Mucosa of stomach (tissue), 1 donor: Measurements from ENCODE around the gene NPAS3.

Experiments used
- H3K27me3 ChIP-seq: one replicate; pipeline ENCODE4 v1.7.0; 2013; ENCODE audit warnings: mild to moderate bottlenecking, low read length; ENCODE audit not compliant: control insufficient read depth, insufficient read depth
- H3K36me3 ChIP-seq: one replicate; pipeline ENCODE4 v1.7.0; 2013; ENCODE audit warnings: low read length; ENCODE audit not compliant: control insufficient read depth, insufficient read depth
- H3K4me1 ChIP-seq: one replicate; pipeline ENCODE4 v1.7.0; 2013; ENCODE audit warnings: mild to moderate bottlenecking, low read length; ENCODE audit not compliant: control insufficient read depth, insufficient read depth
- H3K4me3 ChIP-seq: one replicate; pipeline ENCODE4 v1.7.0; 2013; ENCODE audit warnings: low read length
- H3K9ac ChIP-seq: one replicate; pipeline ENCODE4 v1.7.0; 2013; ENCODE audit warnings: mild to moderate bottlenecking, low read length, moderate library complexity
- H3K9me3 ChIP-seq: one replicate; pipeline ENCODE4 v1.7.0; 2013; ENCODE audit warnings: mild to moderate bottlenecking, low read length, moderate library complexity; ENCODE audit not compliant: control insufficient read depth
- donor health status: Pancreatic carcinoma.

Gene NPAS3

GRCh38 chr14:32947792-32948191 lies 9.1 kb downstream of the NPAS3 start:
- H3K36me3 ChIP-seq: no peaks in the 10 kb centered on the region
- no peak overlapping the region for H3K9ac ChIP-seq
- H3K4me3 ChIP-seq: no peak overlapping the region
- H3K9me3 ChIP-seq: no peaks in the 10 kb centered on the region
- H3K27me3 ChIP-seq: no peaks in the 10 kb centered on the region
- H3K4me1 ChIP-seq: no peaks in the 10 kb centered on the region

- H3K4me1 ChIP-seq: no peaks in the 10 kb centered on the region
- H3K9me3 ChIP-seq: no peaks in the 10 kb centered on the region
- no peak overlapping the region for H3K9ac ChIP-seq
- H3K27me3 ChIP-seq: no peaks in the 10 kb centered on the region
- H3K4me3 ChIP-seq: no peak overlapping the region
- H3K36me3 ChIP-seq: no peaks in the 10 kb centered on the region
These were observed 11.9 kb downstream of the NPAS3 start for GRCh38 chr14:32950584-32950983.

GRCh38 chr14:32967421-32967820 lies 28.7 kb downstream of the NPAS3 start:
- no peaks in the 10 kb centered on the region for H3K9me3 ChIP-seq
- H3K27me3 ChIP-seq: no peaks in the 10 kb centered on the region
- no peak overlapping the region for H3K4me3 ChIP-seq
- no peaks in the 10 kb centered on the region for H3K4me1 ChIP-seq
- no peak overlapping the region for H3K9ac ChIP-seq
- no peaks in the 10 kb centered on the region for H3K36me3 ChIP-seq

GRCh38 chr14:32968972-32969544 lies 30.4 kb downstream of the NPAS3 start:
- H3K9me3 ChIP-seq: no peaks in the 10 kb centered on the region
- no peaks in the 10 kb centered on the region for H3K27me3 ChIP-seq
- H3K36me3 ChIP-seq: no peaks in the 10 kb centered on the region
- no peak overlapping the region for H3K9ac ChIP-seq
- no peaks in the 10 kb centered on the region for H3K4me1 ChIP-seq
- H3K4me3 ChIP-seq: no peak overlapping the region

- Histone ChIP-seq H3K4me3 (no peak overlapping the region), H3K9ac (no peak overlapping the region), H3K36me3 (no peaks in the 10 kb centered on the region), H3K27me3 (no peaks in the 10 kb centered on the region), H3K4me1 (no peaks in the 10 kb centered on the region), H3K9me3 (no peaks in the 10 kb centered on the region)
These were observed 39.2 kb downstream of the NPAS3 start for GRCh38 chr14:32977913-32978312.

GRCh38 chr14:32978691-32979255 lies 40.1 kb downstream of the NPAS3 start:
- Histone ChIP-seq H3K9ac (no peak overlapping the region), H3K9me3 (no peaks in the 10 kb centered on the region), H3K27me3 (no peaks in the 10 kb centered on the region), H3K36me3 (no peaks in the 10 kb centered on the region), H3K4me3 (no peak overlapping the region), H3K4me1 (no peaks in the 10 kb centered on the region)

GRCh38 chr14:32980178-32980901 lies 41.7 kb downstream of the NPAS3 start:
- Histone ChIP-seq H3K9ac (no peak overlapping the region), H3K27me3 (no peaks in the 10 kb centered on the region)

GRCh38 chr14:32980902-32981501 lies 42.3 kb downstream of the NPAS3 start:
- H3K4me1 ChIP-seq: no peaks in the 10 kb centered on the region
- H3K4me3 ChIP-seq: no peak overlapping the region
- no peaks in the 10 kb centered on the region for H3K9me3 ChIP-seq
- no peak overlapping the region for H3K9ac ChIP-seq
- H3K36me3 ChIP-seq: no peaks in the 10 kb centered on the region
- H3K27me3 ChIP-seq: no peaks in the 10 kb centered on the region

More at GRCh38 chr14:32980178-32980901, 41.7 kb downstream of the NPAS3 start:
- no peak overlapping the region for H3K4me3 ChIP-seq
- no peaks in the 10 kb centered on the region for H3K9me3 ChIP-seq
- no peaks in the 10 kb centered on the region for H3K36me3 ChIP-seq
- no peaks in the 10 kb centered on the region for H3K4me1 ChIP-seq

GRCh38 chr14:32984241-32984930 lies 45.7 kb downstream of the NPAS3 start:
- Histone ChIP-seq H3K9ac (no peak overlapping the region), H3K27me3 (no peaks in the 10 kb centered on the region), H3K9me3 (no peaks in the 10 kb centered on the region), H3K4me1 (no peaks in the 10 kb centered on the region), H3K36me3 (no peaks in the 10 kb centered on the region), H3K4me3 (no peak overlapping the region)

GRCh38 chr14:32985866-32986265 lies 47.2 kb downstream of the NPAS3 start:
- Histone ChIP-seq H3K9ac (no peak overlapping the region), H3K4me3 (no peak overlapping the region)

GRCh38 chr14:32986791-32987540 lies 48.3 kb downstream of the NPAS3 start:
- Histone ChIP-seq H3K27me3 (no peaks in the 10 kb centered on the region), H3K4me3 (no peak overlapping the region), H3K36me3 (no peaks in the 10 kb centered on the region), H3K9ac (no peak overlapping the region), H3K9me3 (no peaks in the 10 kb centered on the region), H3K4me1 (no peaks in the 10 kb centered on the region)

More at GRCh38 chr14:32985866-32986265, 47.2 kb downstream of the NPAS3 start:
- Histone ChIP-seq H3K9me3 (no peaks in the 10 kb centered on the region), H3K36me3 (no peaks in the 10 kb centered on the region), H3K4me1 (no peaks in the 10 kb centered on the region), H3K27me3 (no peaks in the 10 kb centered on the region)
